ENCODE measurements around the gene FNBP1. TPM values are rescaled to one million over a fixed set of nuclear protein-coding genes. Genes with fewer than 3 reads are reported as not detected.
A peak's percentile ranks its signal among the peaks of the same experiment; 100 is the strongest.
"Not testable (repeated sequence)": the region's sequence is repeated elsewhere in the genome, so short reads cannot be mapped to it uniquely, and the experiment has no call there.

Gene FNBP1
- total RNA-seq, 3 donors from 2014 or later: 40.9 to 176 (median 42.0) TPM

DNA sequence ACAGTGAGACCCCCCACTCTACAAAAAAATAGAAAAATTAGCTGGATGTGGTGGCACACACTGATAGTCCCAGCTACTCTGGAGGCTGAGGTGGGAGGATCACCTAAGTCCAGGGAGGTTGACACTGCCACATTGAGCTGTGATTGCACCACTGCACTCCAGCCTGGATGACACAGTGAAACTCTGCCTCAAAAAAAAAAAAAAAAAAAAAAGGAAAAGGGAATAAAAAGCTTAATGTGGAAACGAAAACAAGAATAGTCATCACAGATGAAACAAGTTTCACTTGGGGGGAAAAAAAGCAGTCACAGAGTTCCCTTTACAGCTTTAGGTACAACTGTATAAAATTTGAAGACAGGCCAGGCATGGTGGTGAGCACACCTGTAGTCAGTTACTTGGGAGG is 84.2 kb downstream of the FNBP1 start:
- Histone ChIP-seq H3K4me1 (ENCODE audit: low read depth) (no peaks in the 10 kb centered on the region), H3K9me3 (no peaks in the 10 kb centered on the region), H3K36me3 (ENCODE audit: low read depth) (no peaks in the 10 kb centered on the region), H3K4me3 (no peak overlapping the region)
- DNase-seq (no peak), ATAC-seq (no peak)
- TF ChIP-seq, protein P1, sequence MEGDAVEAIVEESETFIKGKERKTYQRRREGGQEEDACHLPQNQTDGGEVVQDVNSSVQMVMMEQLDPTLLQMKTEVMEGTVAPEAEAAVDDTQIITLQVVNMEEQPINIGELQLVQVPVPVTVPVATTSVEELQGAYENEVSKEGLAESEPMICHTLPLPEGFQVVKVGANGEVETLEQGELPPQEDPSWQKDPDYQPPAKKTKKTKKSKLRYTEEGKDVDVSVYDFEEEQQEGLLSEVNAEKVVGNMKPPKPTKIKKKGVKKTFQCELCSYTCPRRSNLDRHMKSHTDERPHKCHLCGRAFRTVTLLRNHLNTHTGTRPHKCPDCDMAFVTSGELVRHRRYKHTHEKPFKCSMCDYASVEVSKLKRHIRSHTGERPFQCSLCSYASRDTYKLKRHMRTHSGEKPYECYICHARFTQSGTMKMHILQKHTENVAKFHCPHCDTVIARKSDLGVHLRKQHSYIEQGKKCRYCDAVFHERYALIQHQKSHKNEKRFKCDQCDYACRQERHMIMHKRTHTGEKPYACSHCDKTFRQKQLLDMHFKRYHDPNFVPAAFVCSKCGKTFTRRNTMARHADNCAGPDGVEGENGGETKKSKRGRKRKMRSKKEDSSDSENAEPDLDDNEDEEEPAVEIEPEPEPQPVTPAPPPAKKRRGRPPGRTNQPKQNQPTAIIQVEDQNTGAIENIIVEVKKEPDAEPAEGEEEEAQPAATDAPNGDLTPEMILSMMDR (IDR thresholded peaks at IDR 0.05): no peak
- intact Hi-C loops (cut with DNase I, micrococcal nuclease): no loop called here

DNA sequence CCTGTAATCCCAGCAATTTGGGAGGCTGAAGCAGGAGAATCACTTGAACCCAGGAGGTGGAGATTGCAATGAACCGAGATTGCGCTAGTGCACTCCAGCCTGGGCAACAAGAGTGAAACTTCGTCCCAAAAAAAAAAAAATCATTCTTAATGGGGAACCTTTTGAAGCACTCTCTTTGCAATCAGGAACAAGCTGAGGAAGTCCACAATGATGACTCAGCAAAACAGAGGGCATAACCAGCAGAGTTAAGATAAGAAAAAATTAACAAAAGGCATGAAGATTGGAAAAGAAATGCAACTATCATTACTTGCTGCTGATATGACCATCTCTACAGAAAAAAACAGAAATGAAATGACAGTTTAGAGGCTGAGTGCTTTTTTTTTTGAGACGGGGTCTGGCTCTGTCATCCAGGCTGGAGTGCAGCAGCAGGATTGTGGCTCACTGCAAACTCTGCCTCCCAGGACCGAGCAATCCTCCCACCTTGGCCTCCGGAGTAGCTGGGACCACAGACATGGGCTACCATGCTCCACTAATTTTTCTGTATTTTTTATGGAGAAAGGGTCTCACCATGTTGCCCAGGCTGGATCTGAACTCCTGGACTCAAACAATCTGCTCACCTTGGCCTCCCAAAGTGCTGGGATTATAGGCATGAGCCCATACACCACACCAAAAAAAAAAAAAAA is 88.0 kb downstream of the FNBP1 start:
- DNase-seq (no peak), ATAC-seq (peak; percentile 33)
- Histone ChIP-seq H3K9me3 (no peaks in the 10 kb centered on the region), H3K4me1 (ENCODE audit: low read depth) (no peaks in the 10 kb centered on the region), H3K36me3 (ENCODE audit: low read depth) (no peaks in the 10 kb centered on the region), H3K4me3 (no peak overlapping the region)
- TF ChIP-seq, protein P1 (IDR thresholded peaks at IDR 0.05): no peak
- intact Hi-C loops (cut with DNase I, micrococcal nuclease): no loop called here

DNA sequence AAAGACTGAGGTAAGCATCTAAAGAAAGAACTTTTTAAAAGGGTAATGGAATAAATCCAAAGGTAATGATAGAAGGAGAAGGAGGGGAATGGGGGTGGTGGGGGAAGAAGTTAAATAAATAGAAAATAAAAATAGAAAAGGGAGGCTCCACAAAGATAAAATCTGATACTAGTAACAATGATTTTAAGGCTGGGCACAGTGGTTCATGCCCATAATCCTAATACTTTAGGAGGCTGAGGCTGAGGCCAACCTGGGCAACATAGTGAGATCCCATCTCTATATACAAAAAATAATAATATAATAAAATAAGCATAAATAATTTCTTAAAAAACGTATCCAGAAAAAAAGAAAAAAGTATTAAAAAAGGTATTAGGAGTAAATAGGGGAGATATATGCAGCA is 89.3 kb downstream of the FNBP1 start:
- Histone ChIP-seq H3K36me3 (ENCODE audit: low read depth) (no peaks in the 10 kb centered on the region), H3K9me3 (no peaks in the 10 kb centered on the region), H3K4me3 (no peak overlapping the region), H3K4me1 (ENCODE audit: low read depth) (peaks cover 4% of the 10 kb centered on the region)
- no peak for DNase-seq
- intact Hi-C loops (cut with DNase I, micrococcal nuclease): no loop called here
- TF ChIP-seq, protein P1 (IDR thresholded peaks at IDR 0.05): no peak
- ATAC-seq: no peak

DNA sequence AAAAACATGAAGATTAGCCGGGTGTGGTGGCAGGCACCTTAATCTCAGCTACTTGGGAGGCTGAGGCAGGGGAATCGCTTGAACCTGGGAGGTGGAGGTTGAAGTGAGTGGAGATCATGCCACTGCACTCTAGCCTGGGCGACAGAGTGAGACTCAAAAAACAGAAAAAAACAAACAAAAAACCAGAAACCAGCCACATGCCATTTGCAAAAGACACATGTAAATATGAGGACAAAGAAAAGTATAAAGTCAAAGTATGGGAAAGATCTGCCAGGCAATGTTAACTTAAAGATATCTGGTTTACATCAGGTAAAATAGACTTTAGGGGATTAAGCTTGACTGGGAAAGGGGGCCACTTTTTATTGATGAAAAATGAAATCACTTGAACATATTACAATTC is 90.7 kb downstream of the FNBP1 start:
- Histone ChIP-seq H3K9me3 (no peaks in the 10 kb centered on the region), H3K4me3 (no peak overlapping the region), H3K36me3 (ENCODE audit: low read depth) (no peaks in the 10 kb centered on the region), H3K4me1 (ENCODE audit: low read depth) (peaks cover 5% of the 10 kb centered on the region)
- TF ChIP-seq, protein P1 (IDR thresholded peaks at IDR 0.05): no peak
- no peak for ATAC-seq
- intact Hi-C loops (cut with DNase I, micrococcal nuclease): no loop called here
- no peak for DNase-seq

DNA sequence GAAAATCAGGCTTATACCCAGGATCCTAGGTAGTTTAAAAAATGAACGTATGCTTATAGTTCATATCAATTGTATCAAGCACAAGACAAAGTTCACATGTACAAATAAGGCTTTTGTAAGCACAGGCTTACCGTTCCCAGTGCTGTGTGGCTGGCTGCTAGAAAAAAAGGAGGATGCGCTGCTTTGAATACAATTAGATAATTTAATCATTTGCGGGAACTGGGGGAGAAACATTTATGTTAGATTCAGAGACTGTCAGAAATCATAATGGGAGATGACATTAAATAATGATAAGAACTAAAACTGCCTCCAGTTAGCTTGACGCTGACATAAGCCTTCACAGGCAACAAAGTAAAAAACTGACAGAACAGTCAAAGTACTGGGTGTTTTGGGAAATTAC is 93.2 kb downstream of the FNBP1 start:
- TF ChIP-seq, protein P1 (IDR thresholded peaks at IDR 0.05): no peak
- no peaks in the 10 kb centered on the region for H3K36me3 ChIP-seq (ENCODE audit: low read depth)
- H3K9me3 ChIP-seq: no peaks in the 10 kb centered on the region
- DNase-seq (no peak), ATAC-seq (no peak)
- peaks cover 7% of the 10 kb centered on the region for H3K4me1 ChIP-seq (ENCODE audit: low read depth)
- H3K4me3 ChIP-seq: no peak overlapping the region
- intact Hi-C loops (cut with DNase I, micrococcal nuclease): no loop called here

DNA sequence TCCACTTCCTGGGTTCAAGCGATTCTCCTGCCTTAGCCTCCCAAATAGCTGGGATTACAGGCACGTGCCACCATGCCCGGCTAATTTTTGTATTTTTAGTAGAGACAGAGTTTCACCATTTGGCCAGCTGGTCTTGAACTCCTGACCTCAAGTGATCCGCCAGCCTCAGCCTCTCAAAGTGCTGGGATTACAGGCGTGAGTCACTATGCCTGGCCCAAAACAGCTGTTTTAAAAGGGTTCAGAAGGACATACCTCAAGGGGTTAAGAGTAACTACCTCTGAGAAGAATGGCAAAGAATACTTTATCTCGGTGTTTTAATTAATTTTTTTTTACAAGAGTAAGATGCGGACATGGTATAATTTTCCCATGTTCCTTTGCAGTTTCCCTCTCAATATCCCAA is 94.4 kb downstream of the FNBP1 start:
- intact Hi-C loops (cut with DNase I, micrococcal nuclease); H3K9me3 ChIP-seq; ATAC-seq: not testable (repeated sequence)

More for the DNA sequence above, 94.4 kb downstream of the FNBP1 start:
- not testable (repeated sequence) for H3K36me3 ChIP-seq (ENCODE audit: low read depth); H3K4me3 ChIP-seq; H3K4me1 ChIP-seq (ENCODE audit: low read depth); DNase-seq
